WTC11 (cell line): Measurements from ENCODE around the gene FH. TPM values are rescaled to one million over a fixed set of nuclear protein-coding genes. Genes with fewer than 3 reads are reported as not detected.

Source experiments
- ATAC-seq: fragments of 200-7000 bp; cut with Tn5 transposase; 2 replicates; pipeline ENCODE4 v1.10.0; 2021; ENCODE audit warnings: mild to moderate bottlenecking, moderate library complexity
- CTCF ChIA-PET: fragments of 300-600 bp; sonication (Branson Sonifier 250); formaldehyde crosslinking; loops from one replicate; lab custom pipeline; 2021; ENCODE audit warnings: antibody characterized with exemption; lab: Charles Lee
- POLR2A ChIA-PET: fragments of 350-600 bp; sonication (Branson Sonifier 250); formaldehyde crosslinking; loops from one replicate; lab custom pipeline; 2021; ENCODE audit warnings: antibody characterized with exemption; lab: Charles Lee
- DNase-seq: peaks from one replicate; pipeline ENCODE4 v3.0.0; 2021; ENCODE audit warnings: low spot score
- H3K27ac Mint-ChIP-seq: 2 replicates; pipeline ENCODE4 v1.8.0; 2021; ENCODE audit warnings: mixed read lengths
- H3K27me3 Mint-ChIP-seq: 2 replicates; pipeline ENCODE4 v1.8.0; 2021; ENCODE audit warnings: low read depth, mild to moderate bottlenecking, moderate library complexity, mixed read lengths
- H3K36me3 Mint-ChIP-seq: 2 replicates; pipeline ENCODE4 v1.8.0; 2021; ENCODE audit warnings: mixed read lengths
- H3K4me1 Mint-ChIP-seq: 2 replicates; pipeline ENCODE4 v1.8.0; 2022; ENCODE audit warnings: mixed read lengths
- H3K4me3 Mint-ChIP-seq: 2 replicates; pipeline ENCODE4 v1.8.0; 2021; ENCODE audit warnings: mild to moderate bottlenecking, moderate library complexity, mixed read lengths
- H3K9me3 Mint-ChIP-seq: 2 replicates; pipeline ENCODE4 v1.8.0; 2021; ENCODE audit warnings: mixed read lengths
- JUN ChIP-seq: sonication (generic); formaldehyde crosslinking; IDR thresholded peaks from 2 replicates; pipeline ENCODE4 v1.8.0; 2023; ENCODE audit warnings: mild to moderate bottlenecking, missing genetic modification reagents
- NFE2L1 ChIP-seq: sonication (generic); formaldehyde crosslinking; IDR thresholded peaks from 2 replicates; pipeline ENCODE4 v1.8.1; 2023; ENCODE audit warnings: missing genetic modification reagents
- NR1H2 ChIP-seq: sonication (generic); formaldehyde crosslinking; IDR thresholded peaks from 2 replicates; pipeline ENCODE4 v1.9.0; 2021; ENCODE audit warnings: mild to moderate bottlenecking, moderate library complexity, missing genetic modification reagents
- NR2C2 ChIP-seq: sonication (generic); formaldehyde crosslinking; IDR thresholded peaks from 2 replicates; pipeline ENCODE4 v1.8.0; 2022; ENCODE audit warnings: mild to moderate bottlenecking, missing genetic modification reagents
- OVOL2 ChIP-seq: fragments of 250-450 bp; sonication (Bioruptor Pico); IDR thresholded peaks from 2 replicates; pipeline ENCODE4 v1.9.0; 2021; ENCODE audit warnings: mild to moderate bottlenecking, borderline replicate concordance
- PRRX2 ChIP-seq: fragments of 250-450 bp; sonication (Bioruptor Pico); IDR thresholded peaks from 2 replicates; pipeline ENCODE4 v1.8.0; 2021; ENCODE audit warnings: mild to moderate bottlenecking
- RORB ChIP-seq: fragments of 250-450 bp; sonication (Bioruptor Pico); IDR thresholded peaks from 2 replicates; pipeline ENCODE4 v1.9.0; 2021; ENCODE audit warnings: mild to moderate bottlenecking
- TCF7 ChIP-seq: sonication (generic); formaldehyde crosslinking; IDR thresholded peaks from 2 replicates; pipeline ENCODE4 v1.8.0; 2022; ENCODE audit warnings: mild to moderate bottlenecking, low read depth, missing genetic modification reagents, moderate library complexity
- ZNF121 ChIP-seq: sonication (generic); formaldehyde crosslinking; IDR thresholded peaks from 2 replicates; pipeline ENCODE4 v1.8.0; 2023; ENCODE audit warnings: missing genetic modification reagents
- ZNF138 ChIP-seq: sonication (generic); formaldehyde crosslinking; conservative IDR thresholded peaks from 2 replicates; pipeline ENCODE4 v1.8.1; 2022; ENCODE audit warnings: mild to moderate bottlenecking, moderate library complexity, missing genetic modification reagents
- ZNF232 ChIP-seq: sonication (generic); formaldehyde crosslinking; IDR thresholded peaks from 2 replicates; pipeline ENCODE4 v1.8.0; 2022; ENCODE audit warnings: mild to moderate bottlenecking, missing genetic modification reagents
- ZNF671 ChIP-seq: fragments of 250-450 bp; sonication (Bioruptor Pico); IDR thresholded peaks from 2 replicates; pipeline ENCODE4 v1.8.0; 2021; ENCODE audit warnings: mild to moderate bottlenecking
- total RNA-seq: library from RNA; stranded (reverse); gene quantifications from 3 replicates; pipeline ENCODE4 v1.2.3, GENCODE V29; 2021
- TF ChIP-seq, protein P1 (sequence below): sonication (generic); formaldehyde crosslinking; IDR thresholded peaks from 2 replicates; pipeline ENCODE4 v1.8.0; 2022; ENCODE audit warnings: mild to moderate bottlenecking, missing genetic modification reagents
- TF ChIP-seq, protein P2 (sequence below): fragments of 250-450 bp; sonication (Bioruptor Pico); IDR thresholded peaks from 2 replicates; pipeline ENCODE4 v1.9.0; 2021; ENCODE audit warnings: mild to moderate bottlenecking, borderline replicate concordance
- TF ChIP-seq, protein P3 (sequence below): fragments of 250-450 bp; sonication (Bioruptor Pico); IDR thresholded peaks from 2 replicates; pipeline ENCODE4 v2.1.2; 2022; ENCODE audit warnings: mild to moderate bottlenecking, moderate library complexity
- TF ChIP-seq, protein P4 (sequence below): sonication (generic); formaldehyde crosslinking; IDR thresholded peaks from 2 replicates; pipeline ENCODE4 v1.8.1; 2023; ENCODE audit warnings: mild to moderate bottlenecking, missing genetic modification reagents, borderline replicate concordance
- TF ChIP-seq, protein P5 (sequence below): fragments of 200-600 bp; IDR thresholded peaks from 2 replicates; pipeline ENCODE4 v1.8.0; 2022; ENCODE audit warnings: antibody characterized with exemption
- TF ChIP-seq, protein P6 (sequence below): fragments of 250-450 bp; sonication (Bioruptor Pico); IDR thresholded peaks from 2 replicates; pipeline ENCODE4 v1.8.0; 2021; ENCODE audit warnings: mild to moderate bottlenecking

The FH gene
- total RNA-seq, 1 experiment from 2014 or later, result 77.4 TPM

DNA sequence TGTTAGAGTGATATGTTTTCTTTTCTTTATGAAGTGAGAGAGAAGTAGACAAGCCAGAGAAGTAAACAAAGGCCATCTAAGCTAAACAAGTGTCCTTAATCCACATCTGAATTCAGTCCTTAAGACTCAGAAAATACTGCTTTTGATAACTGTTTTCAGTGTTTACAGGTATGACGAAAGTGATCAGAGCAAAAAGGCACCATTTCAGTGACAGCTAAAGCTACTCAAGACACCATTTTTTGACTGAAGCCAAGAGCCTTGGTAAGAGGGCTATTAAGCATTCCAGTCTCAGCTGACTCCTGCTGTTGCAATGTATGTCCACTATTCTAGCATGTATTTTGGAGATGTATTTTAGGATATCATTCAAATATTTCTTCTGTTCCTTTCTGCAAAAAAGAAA lies 16.7 kb upstream of the FH start (continued):
- no peak for TF ChIP-seq ZNF671

DNA sequence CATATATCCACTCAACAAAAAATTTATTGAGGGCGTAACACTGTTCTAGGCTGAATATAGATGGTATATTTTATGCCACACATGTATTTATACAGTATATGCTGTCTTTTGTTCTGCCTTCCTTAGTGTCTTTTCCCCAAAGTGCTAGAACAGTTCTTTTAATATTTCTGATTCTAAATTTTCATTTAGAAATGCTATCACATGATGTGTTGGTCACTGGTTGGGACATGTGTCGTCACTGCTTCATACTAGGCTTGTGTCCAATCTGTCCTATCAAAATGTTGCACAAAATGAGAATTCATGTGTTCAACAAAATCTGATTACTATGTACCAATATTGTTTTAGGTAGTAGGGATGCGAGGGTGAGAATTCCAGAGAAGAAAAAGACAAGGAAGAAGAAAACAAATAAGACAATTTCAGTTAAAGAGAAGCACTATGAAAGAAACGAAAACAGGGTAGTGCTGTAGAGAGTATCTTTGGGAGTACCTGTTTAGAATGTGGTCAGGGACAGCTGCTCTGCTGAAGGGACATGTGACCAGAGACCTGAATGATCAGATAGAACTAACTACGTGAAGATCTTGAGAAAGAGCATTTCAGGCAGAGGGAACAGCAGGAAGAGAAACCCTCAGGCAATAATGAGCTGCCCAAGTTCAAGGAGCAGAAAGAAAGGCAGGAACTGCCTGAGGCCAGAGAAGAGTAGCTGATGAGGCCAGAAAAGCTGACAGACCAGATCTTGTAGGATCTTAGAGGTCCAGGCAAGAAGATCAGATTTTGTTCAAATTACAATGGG lies 14.0 kb upstream of the FH start:
- peaks cover 9% of the 10 kb centered on the region for H3K4me1 Mint-ChIP-seq
- no peaks in the 10 kb centered on the region for H3K36me3 Mint-ChIP-seq
- H3K9me3 Mint-ChIP-seq, result no peaks in the 10 kb centered on the region
- ChIA-PET CTCF (interaction anchor here (0.7 to 0.9 kb wide), 2 partner anchors 9 to 801 kb away, joined by 3 read pairs; no protein-coding TSS in a partner anchor), POLR2A (no interaction called here)
- H3K27me3 Mint-ChIP-seq, result no peaks in the 10 kb centered on the region
- no peak overlapping the region for H3K4me3 Mint-ChIP-seq
- no peak overlapping the region; the same call in 1 of the 2 replicates for H3K27ac Mint-ChIP-seq
- no peak for ATAC-seq
- DNase-seq, result no peak
- TF ChIP-seq, protein P1, sequence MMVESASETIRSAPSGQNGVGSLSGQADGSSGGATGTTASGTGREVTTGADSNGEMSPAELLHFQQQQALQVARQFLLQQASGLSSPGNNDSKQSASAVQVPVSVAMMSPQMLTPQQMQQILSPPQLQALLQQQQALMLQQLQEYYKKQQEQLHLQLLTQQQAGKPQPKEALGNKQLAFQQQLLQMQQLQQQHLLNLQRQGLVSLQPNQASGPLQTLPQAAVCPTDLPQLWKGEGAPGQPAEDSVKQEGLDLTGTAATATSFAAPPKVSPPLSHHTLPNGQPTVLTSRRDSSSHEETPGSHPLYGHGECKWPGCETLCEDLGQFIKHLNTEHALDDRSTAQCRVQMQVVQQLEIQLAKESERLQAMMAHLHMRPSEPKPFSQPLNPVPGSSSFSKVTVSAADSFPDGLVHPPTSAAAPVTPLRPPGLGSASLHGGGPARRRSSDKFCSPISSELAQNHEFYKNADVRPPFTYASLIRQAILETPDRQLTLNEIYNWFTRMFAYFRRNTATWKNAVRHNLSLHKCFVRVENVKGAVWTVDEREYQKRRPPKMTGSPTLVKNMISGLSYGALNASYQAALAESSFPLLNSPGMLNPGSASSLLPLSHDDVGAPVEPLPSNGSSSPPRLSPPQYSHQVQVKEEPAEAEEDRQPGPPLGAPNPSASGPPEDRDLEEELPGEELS (CRISPR knock-in tag), result no peak
- TF ChIP-seq, protein P2, sequence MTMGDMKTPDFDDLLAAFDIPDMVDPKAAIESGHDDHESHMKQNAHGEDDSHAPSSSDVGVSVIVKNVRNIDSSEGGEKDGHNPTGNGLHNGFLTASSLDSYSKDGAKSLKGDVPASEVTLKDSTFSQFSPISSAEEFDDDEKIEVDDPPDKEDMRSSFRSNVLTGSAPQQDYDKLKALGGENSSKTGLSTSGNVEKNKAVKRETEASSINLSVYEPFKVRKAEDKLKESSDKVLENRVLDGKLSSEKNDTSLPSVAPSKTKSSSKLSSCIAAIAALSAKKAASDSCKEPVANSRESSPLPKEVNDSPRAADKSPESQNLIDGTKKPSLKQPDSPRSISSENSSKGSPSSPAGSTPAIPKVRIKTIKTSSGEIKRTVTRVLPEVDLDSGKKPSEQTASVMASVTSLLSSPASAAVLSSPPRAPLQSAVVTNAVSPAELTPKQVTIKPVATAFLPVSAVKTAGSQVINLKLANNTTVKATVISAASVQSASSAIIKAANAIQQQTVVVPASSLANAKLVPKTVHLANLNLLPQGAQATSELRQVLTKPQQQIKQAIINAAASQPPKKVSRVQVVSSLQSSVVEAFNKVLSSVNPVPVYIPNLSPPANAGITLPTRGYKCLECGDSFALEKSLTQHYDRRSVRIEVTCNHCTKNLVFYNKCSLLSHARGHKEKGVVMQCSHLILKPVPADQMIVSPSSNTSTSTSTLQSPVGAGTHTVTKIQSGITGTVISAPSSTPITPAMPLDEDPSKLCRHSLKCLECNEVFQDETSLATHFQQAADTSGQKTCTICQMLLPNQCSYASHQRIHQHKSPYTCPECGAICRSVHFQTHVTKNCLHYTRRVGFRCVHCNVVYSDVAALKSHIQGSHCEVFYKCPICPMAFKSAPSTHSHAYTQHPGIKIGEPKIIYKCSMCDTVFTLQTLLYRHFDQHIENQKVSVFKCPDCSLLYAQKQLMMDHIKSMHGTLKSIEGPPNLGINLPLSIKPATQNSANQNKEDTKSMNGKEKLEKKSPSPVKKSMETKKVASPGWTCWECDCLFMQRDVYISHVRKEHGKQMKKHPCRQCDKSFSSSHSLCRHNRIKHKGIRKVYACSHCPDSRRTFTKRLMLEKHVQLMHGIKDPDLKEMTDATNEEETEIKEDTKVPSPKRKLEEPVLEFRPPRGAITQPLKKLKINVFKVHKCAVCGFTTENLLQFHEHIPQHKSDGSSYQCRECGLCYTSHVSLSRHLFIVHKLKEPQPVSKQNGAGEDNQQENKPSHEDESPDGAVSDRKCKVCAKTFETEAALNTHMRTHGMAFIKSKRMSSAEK (CRISPR knock-in tag), result no peak
- TF ChIP-seq ZNF138 (CRISPR knock-in tag) (no peak), RORB (no peak), OVOL2 (no peak), ZNF121 (CRISPR knock-in tag) (no peak), TCF7 (CRISPR knock-in tag) (no peak), NFE2L1 (no peak), PRRX2 (no peak), NR1H2 (CRISPR knock-in tag) (no peak), ZNF232 (no peak), NR2C2 (CRISPR knock-in tag) (no peak), ZNF671 (no peak), JUN (CRISPR knock-in tag) (no peak)
- TF ChIP-seq, protein P3, sequence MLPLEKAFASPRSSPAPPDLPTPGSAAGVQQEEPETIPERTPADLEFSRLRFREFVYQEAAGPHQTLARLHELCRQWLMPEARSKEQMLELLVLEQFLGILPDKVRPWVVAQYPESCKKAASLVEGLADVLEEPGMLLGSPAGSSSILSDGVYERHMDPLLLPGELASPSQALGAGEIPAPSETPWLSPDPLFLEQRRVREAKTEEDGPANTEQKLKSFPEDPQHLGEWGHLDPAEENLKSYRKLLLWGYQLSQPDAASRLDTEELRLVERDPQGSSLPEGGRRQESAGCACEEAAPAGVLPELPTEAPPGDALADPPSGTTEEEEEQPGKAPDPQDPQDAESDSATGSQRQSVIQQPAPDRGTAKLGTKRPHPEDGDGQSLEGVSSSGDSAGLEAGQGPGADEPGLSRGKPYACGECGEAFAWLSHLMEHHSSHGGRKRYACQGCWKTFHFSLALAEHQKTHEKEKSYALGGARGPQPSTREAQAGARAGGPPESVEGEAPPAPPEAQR, result no peak
- TF ChIP-seq, protein P4, sequence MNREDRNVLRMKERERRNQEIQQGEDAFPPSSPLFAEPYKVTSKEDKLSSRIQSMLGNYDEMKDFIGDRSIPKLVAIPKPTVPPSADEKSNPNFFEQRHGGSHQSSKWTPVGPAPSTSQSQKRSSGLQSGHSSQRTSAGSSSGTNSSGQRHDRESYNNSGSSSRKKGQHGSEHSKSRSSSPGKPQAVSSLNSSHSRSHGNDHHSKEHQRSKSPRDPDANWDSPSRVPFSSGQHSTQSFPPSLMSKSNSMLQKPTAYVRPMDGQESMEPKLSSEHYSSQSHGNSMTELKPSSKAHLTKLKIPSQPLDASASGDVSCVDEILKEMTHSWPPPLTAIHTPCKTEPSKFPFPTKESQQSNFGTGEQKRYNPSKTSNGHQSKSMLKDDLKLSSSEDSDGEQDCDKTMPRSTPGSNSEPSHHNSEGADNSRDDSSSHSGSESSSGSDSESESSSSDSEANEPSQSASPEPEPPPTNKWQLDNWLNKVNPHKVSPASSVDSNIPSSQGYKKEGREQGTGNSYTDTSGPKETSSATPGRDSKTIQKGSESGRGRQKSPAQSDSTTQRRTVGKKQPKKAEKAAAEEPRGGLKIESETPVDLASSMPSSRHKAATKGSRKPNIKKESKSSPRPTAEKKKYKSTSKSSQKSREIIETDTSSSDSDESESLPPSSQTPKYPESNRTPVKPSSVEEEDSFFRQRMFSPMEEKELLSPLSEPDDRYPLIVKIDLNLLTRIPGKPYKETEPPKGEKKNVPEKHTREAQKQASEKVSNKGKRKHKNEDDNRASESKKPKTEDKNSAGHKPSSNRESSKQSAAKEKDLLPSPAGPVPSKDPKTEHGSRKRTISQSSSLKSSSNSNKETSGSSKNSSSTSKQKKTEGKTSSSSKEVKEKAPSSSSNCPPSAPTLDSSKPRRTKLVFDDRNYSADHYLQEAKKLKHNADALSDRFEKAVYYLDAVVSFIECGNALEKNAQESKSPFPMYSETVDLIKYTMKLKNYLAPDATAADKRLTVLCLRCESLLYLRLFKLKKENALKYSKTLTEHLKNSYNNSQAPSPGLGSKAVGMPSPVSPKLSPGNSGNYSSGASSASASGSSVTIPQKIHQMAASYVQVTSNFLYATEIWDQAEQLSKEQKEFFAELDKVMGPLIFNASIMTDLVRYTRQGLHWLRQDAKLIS (CRISPR knock-in tag), result no peak
- TF ChIP-seq, protein P5, sequence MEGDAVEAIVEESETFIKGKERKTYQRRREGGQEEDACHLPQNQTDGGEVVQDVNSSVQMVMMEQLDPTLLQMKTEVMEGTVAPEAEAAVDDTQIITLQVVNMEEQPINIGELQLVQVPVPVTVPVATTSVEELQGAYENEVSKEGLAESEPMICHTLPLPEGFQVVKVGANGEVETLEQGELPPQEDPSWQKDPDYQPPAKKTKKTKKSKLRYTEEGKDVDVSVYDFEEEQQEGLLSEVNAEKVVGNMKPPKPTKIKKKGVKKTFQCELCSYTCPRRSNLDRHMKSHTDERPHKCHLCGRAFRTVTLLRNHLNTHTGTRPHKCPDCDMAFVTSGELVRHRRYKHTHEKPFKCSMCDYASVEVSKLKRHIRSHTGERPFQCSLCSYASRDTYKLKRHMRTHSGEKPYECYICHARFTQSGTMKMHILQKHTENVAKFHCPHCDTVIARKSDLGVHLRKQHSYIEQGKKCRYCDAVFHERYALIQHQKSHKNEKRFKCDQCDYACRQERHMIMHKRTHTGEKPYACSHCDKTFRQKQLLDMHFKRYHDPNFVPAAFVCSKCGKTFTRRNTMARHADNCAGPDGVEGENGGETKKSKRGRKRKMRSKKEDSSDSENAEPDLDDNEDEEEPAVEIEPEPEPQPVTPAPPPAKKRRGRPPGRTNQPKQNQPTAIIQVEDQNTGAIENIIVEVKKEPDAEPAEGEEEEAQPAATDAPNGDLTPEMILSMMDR, result no peak
- TF ChIP-seq, protein P6, sequence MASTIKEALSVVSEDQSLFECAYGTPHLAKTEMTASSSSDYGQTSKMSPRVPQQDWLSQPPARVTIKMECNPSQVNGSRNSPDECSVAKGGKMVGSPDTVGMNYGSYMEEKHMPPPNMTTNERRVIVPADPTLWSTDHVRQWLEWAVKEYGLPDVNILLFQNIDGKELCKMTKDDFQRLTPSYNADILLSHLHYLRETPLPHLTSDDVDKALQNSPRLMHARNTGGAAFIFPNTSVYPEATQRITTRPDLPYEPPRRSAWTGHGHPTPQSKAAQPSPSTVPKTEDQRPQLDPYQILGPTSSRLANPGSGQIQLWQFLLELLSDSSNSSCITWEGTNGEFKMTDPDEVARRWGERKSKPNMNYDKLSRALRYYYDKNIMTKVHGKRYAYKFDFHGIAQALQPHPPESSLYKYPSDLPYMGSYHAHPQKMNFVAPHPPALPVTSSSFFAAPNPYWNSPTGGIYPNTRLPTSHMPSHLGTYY (CRISPR knock-in tag), result no peak
